K562 (cell line): ENCODE results near the gene ABHD16A. TPM values are rescaled to one million over a fixed set of nuclear protein-coding genes. Genes with fewer than 3 reads are reported as not detected.

Source experiments
- ADNP ChIP-seq: fragments of 200-800 bp; sonication (Bioruptor generic); IDR thresholded peaks from 2 replicates; pipeline ENCODE4 v1.6.1; 2016; ENCODE audit warnings: missing genetic modification characterization, missing compliant biosample characterization
- CEBPZ ChIP-seq: fragments of 150-350 bp; IDR thresholded peaks from 2 replicates; pipeline ENCODE4 v1.6.1; 2014; ENCODE audit warnings: low read depth, mild to moderate bottlenecking, low read length, borderline replicate concordance
- GATA2 ChIP-seq: sonication (generic); formaldehyde crosslinking; IDR thresholded peaks from 2 replicates; pipeline ENCODE4 v1.4.0; 2020; ENCODE audit warnings: mild to moderate bottlenecking, missing genetic modification reagents
- KAT2B ChIP-seq: IDR thresholded peaks from one replicate; pipeline ENCODE4 v1.6.1; 2012; ENCODE audit warnings: low read depth, mild to moderate bottlenecking, control low read depth, inconsistent platforms, low read length, moderate library complexity
- MEF2A ChIP-seq: IDR thresholded peaks from 2 replicates; pipeline ENCODE4 v1.6.1; 2011; ENCODE audit warnings: low read depth, mild to moderate bottlenecking, low read length, moderate library complexity; ENCODE audit not compliant: control insufficient read depth
- NRF1 ChIP-seq, 2 experiments: fragments of 450-650 bp; IDR thresholded peaks in 1 of 2; conservative IDR thresholded peaks in 1 of 2; 2 replicates each; pipeline ENCODE4 v1.6.1; 2014; ENCODE audit warnings: mild to moderate bottlenecking in 2 of 2
- PCBP2 ChIP-seq: fragments of 200-400 bp; formaldehyde crosslinking; IDR thresholded peaks from 2 replicates; pipeline ENCODE4 v1.6.1; 2018; ENCODE audit warnings: low read length, low read depth, mild to moderate bottlenecking, moderate library complexity; ENCODE audit not compliant: poor library complexity, severe bottlenecking
- PHF8 ChIP-seq: fragments of 200-600 bp; sonication (generic); IDR thresholded peaks from 2 replicates; pipeline ENCODE4 v1.6.1; 2012; ENCODE audit warnings: mixed run types, mild to moderate bottlenecking, inconsistent platforms, low read length, moderate library complexity, borderline replicate concordance
- PHTF2 ChIP-seq: fragments of 250-450 bp; sonication (Bioruptor Pico); IDR thresholded peaks from 2 replicates; pipeline ENCODE4 v1.5.0; 2021; ENCODE audit warnings: mild to moderate bottlenecking
- SMAD2 ChIP-seq: fragments of 150-350 bp; IDR thresholded peaks from 2 replicates; pipeline ENCODE4 v1.6.1; 2014; ENCODE audit warnings: low read depth, mild to moderate bottlenecking, low read length
- SMARCA5 ChIP-seq: fragments of 450-650 bp; IDR thresholded peaks from 2 replicates; pipeline ENCODE4 v1.6.1; 2016
- STAT5A ChIP-seq: IDR thresholded peaks from 2 replicates; pipeline ENCODE4 v1.6.1; 2012; ENCODE audit warnings: low read length, inconsistent platforms, borderline replicate concordance
- TAL1 ChIP-seq: fragments of 450-650 bp; IDR thresholded peaks from 2 replicates; pipeline ENCODE4 v1.6.1; 2016; ENCODE audit warnings: mild to moderate bottlenecking
- ZNF124 ChIP-seq: sonication (generic); formaldehyde crosslinking; IDR thresholded peaks from 2 replicates; pipeline ENCODE4 v1.8.1; 2022; ENCODE audit warnings: missing genetic modification reagents
- ZNF384 ChIP-seq: IDR thresholded peaks from 2 replicates; pipeline ENCODE4 v1.6.1; 2012; ENCODE audit warnings: low read depth, low read length, improper control_type of control experiment
- polyA plus RNA-seq, 8 experiments: library from polyadenylated mRNA; depleted of rRNA in 4 of 8; stranded (reverse) in 5 of 8; unstranded in 3 of 8; fragments of >200 nt; fragmentation: Nextera tagmentation in 2 of 8; fragmentation: Illumina TruSeq in 1 of 8; extraction: Ambion mirVana in 2 of 8; extraction: Trizol in 1 of 8; gene quantifications; 2 replicates each; pipeline versions ENCODE4 v1.2.1 to v1.2.3, GENCODE V29; 2011 to 2014; ENCODE audit warnings: inconsistent platforms in 1 of 8, missing spikeins in 1 of 8
- total RNA-seq, 7 experiments: library from RNA; depleted of rRNA in 6 of 7; stranded (reverse); fragments of >200 nt in 6 of 7; fragmentation: Illumina TruSeq in 2 of 7; extraction: Trizol in 2 of 7; gene quantifications; 2 replicates each; pipeline versions ENCODE4 v1.2.1 to v1.2.3, GENCODE V29; 2011 to 2021; ENCODE audit warnings: low replicate concordance in 1 of 7
- TF ChIP-seq, protein P1 (sequence below): sonication (generic); formaldehyde crosslinking; IDR thresholded peaks from 2 replicates; pipeline ENCODE4 v1.8.1; 2022; ENCODE audit warnings: missing genetic modification reagents
- TF ChIP-seq, protein P2 (sequence below): fragments of 450-650 bp; formaldehyde crosslinking; IDR thresholded peaks from 2 replicates; pipeline ENCODE4 v1.4.0; 2020; ENCODE audit warnings: mild to moderate bottlenecking, mixed read lengths

The ABHD16A gene
- total and polyA plus RNA-seq, 9 of the 15 experiments (the other 6 are each of a cell fraction or from before 2014, with no cell fraction given): 25.8 to 120 (median 81.6) TPM

DNA sequence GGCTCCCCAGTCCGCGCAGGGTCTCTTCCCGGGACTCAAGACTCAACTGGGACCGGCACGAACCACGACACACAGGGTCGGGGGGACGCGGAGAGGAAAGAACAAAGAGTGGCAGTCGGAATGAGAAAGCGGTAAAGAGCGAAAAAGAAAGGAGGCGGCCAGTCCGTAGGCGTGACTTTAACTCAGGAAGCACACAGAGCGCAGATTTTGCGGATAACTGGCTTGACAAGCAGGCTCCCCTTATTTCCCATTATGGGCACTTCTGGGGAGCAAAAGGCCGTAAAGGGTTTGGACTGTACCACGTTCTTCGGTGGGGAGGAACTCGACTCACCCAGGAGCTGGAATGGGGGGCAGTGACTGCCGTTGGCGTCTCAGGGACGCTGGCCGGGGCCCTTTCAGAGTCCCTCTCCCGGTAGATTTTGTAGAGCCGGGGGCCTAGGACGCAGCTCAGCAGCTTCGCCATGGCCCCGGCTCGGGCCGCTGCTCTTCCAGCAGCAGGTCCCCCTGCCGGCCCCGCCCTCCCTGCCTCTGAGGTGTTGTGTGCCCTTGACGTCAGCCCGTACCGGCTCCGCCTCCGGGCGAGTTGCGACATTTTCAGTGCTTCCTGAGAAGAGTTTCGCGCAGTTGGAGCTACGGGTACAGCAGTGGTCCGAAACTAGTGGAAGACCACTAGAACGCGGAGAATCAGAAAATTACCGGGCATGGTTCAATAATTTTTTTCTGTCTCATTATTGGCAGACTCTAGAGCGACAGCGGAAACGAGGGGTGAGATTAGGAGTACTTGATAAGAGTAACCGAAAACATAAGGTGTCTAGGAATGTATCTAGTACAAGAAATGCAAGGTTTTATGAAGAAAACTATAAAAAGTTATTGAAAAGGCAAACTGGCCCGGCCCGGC lies at the start of gene ABHD16A (continued):
- TF ChIP-seq, protein P1, sequence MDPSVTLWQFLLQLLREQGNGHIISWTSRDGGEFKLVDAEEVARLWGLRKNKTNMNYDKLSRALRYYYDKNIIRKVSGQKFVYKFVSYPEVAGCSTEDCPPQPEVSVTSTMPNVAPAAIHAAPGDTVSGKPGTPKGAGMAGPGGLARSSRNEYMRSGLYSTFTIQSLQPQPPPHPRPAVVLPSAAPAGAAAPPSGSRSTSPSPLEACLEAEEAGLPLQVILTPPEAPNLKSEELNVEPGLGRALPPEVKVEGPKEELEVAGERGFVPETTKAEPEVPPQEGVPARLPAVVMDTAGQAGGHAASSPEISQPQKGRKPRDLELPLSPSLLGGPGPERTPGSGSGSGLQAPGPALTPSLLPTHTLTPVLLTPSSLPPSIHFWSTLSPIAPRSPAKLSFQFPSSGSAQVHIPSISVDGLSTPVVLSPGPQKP (CRISPR knock-in tag): no peak
- no peak; the same call in 1 of the 2 replicates for TF ChIP-seq CEBPZ
- TF ChIP-seq SMAD2: no peak
- peak; percentile 80 for TF ChIP-seq GATA2 (CRISPR knock-in tag)
- TF ChIP-seq ZNF384: peak; percentile 48; the same call in 1 of the 2 replicates
- peak; percentile 73 to 77 for TF ChIP-seq NRF1 (conservative IDR thresholded peaks at IDR 0.05 in 1 of 2, IDR thresholded peaks at IDR 0.05 in 1 of 2)
- no peak for TF ChIP-seq ADNP (tag)
- TF ChIP-seq SMARCA5: 0 out of 2 replicates have a peak, but pooled peaks have one; percentile 16
- TF ChIP-seq STAT5A: peak; percentile 23; the same call in 1 of the 2 replicates
- no peak for TF ChIP-seq PCBP2
- TF ChIP-seq KAT2B: peak; percentile 10
- TF ChIP-seq ZNF124 (CRISPR knock-in tag): no peak
- TF ChIP-seq, protein P2, sequence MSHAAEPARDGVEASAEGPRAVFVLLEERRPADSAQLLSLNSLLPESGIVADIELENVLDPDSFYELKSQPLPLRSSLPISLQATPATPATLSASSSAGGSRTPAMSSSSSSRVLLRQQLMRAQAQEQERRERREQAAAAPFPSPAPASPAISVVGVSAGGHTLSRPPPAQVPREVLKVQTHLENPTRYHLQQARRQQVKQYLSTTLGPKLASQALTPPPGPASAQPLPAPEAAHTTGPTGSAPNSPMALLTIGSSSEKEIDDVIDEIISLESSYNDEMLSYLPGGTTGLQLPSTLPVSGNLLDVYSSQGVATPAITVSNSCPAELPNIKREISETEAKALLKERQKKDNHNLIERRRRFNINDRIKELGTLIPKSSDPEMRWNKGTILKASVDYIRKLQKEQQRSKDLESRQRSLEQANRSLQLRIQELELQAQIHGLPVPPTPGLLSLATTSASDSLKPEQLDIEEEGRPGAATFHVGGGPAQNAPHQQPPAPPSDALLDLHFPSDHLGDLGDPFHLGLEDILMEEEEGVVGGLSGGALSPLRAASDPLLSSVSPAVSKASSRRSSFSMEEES (CRISPR knock-in tag): no peak
- no peak; the same call in 1 of the 2 replicates for TF ChIP-seq TAL1
- TF ChIP-seq PHF8: peak; percentile 98
- no peak for TF ChIP-seq PHTF2
- TF ChIP-seq MEF2A: 0 out of 2 replicates have a peak, but pooled peaks have one; percentile 16
